ENCODE results near the gene ANGPTL4. TPM values are rescaled to one million over a fixed set of nuclear protein-coding genes. Genes with fewer than 3 reads are reported as not detected.
A peak's percentile ranks its signal among the peaks of the same experiment; 100 is the strongest.

Gene ANGPTL4
- total and polyA plus RNA-seq, 2 of the 13 experiments (the other 11 are each of a cell fraction or from before 2014, with no cell fraction given) = 0.80 to 21.7 TPM

DNA sequence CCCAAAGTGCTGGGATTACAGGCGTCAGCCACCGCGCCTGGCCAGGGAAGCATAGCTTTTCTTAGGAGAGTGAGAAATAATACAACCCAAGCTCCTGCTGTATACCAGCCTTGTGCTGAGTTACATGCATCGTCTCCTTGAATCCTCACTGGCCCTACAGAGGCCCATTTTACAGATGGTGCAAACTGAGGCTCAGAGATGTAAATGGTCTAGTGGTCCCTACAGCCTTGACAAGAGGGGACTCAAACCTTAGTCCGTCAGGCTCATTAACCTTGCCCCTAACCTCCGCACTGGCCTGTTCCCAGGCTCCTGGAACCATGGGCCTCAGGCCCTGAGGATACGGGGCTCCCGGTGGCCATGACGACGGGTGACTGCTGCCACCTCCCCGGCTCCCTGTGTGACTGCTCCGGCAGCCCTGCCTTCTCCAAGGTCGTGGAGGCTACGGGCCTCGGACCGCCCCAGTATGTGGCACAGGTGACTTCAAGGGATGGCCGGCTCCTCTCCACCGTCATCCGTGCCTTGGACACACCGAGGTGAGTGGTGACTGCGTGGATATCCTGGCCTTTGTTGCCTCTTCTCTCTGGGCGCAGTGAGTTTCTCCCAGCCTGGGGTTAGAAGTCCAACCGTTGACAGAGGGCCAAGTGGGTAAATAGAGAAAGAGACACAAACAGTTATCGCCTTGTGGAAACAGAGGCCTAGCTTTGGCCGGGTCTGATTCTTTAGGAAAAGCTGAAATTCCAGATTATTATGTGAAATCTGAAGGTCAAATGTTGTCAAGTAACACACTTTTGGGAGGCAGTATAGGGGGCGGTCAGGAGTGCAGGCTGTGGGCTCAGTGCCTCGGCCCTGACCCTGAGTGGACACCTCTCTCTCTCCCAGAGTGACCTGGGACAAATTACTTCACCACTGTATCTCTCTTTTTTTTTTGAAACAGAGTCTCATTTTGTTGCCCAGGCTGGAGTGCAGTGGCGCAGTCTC lies 57.8 kb downstream of the ANGPTL4 start (continued):
- TF ChIP-seq ZNF260 (CRISPR knock-in tag; IDR thresholded peaks at IDR 0.05; ENCODE audit: borderline replicate concordance, low read depth) = no peak
- no peak for TF ChIP-seq PHF20 (CRISPR knock-in tag; IDR thresholded peaks at IDR 0.05)
- no peak for TF ChIP-seq NCOA1 (CRISPR knock-in tag; IDR thresholded peaks at IDR 0.05)
- no peak for TF ChIP-seq ZNF33A (CRISPR knock-in tag; IDR thresholded peaks at IDR 0.05; ENCODE audit: borderline replicate concordance)
- TF ChIP-seq PAF1 (CRISPR knock-in tag; IDR thresholded peaks at IDR 0.05) = no peak
- TF ChIP-seq THRA (CRISPR knock-in tag; IDR thresholded peaks at IDR 0.05; ENCODE audit: borderline replicate concordance) = peak; percentile 60; the same call in 1 of the 2 replicates
- no peak for TF ChIP-seq SMARCE1 (IDR thresholded peaks at IDR 0.05; ENCODE audit: borderline replicate concordance)
- no peak for TF ChIP-seq ZNF382 (CRISPR knock-in tag; IDR thresholded peaks at IDR 0.05; ENCODE audit: borderline replicate concordance)
- no peak for TF ChIP-seq PHB2 (IDR thresholded peaks at IDR 0.05; ENCODE audit: partially characterized antibody)
- TF ChIP-seq, protein P1, sequence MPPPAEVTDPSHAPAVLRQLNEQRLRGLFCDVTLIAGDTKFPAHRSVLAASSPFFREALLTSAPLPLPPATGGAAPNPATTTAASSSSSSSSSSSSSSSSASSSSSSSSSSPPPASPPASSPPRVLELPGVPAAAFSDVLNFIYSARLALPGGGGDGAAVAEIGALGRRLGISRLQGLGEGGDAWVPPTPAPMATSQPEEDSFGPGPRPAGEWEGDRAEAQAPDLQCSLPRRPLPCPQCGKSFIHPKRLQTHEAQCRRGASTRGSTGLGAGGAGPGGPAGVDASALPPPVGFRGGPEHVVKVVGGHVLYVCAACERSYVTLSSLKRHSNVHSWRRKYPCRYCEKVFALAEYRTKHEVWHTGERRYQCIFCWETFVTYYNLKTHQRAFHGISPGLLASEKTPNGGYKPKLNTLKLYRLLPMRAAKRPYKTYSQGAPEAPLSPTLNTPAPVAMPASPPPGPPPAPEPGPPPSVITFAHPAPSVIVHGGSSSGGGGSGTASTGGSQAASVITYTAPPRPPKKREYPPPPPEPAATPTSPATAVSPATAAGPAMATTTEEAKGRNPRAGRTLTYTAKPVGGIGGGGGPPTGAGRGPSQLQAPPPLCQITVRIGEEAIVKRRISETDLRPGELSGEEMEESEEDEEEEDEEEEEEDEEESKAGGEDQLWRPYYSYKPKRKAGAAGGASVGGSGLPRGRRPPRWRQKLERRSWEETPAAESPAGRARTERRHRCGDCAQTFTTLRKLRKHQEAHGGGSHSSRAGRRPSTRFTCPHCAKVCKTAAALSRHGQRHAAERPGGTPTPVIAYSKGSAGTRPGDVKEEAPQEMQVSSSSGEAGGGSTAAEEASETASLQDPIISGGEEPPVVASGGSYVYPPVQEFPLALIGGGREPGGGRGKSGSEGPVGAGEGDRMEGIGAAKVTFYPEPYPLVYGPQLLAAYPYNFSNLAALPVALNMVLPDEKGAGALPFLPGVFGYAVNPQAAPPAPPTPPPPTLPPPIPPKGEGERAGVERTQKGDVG (CRISPR knock-in tag; IDR thresholded peaks at IDR 0.05; ENCODE audit: borderline replicate concordance) = 0 out of 2 replicates have a peak, but pooled peaks have one; percentile 48
- TF ChIP-seq HINFP (CRISPR knock-in tag; IDR thresholded peaks at IDR 0.05; ENCODE audit: low read depth) = no peak
- no peak for TF ChIP-seq ZNF576 (CRISPR knock-in tag; IDR thresholded peaks at IDR 0.05)
- TF ChIP-seq, protein P2, sequence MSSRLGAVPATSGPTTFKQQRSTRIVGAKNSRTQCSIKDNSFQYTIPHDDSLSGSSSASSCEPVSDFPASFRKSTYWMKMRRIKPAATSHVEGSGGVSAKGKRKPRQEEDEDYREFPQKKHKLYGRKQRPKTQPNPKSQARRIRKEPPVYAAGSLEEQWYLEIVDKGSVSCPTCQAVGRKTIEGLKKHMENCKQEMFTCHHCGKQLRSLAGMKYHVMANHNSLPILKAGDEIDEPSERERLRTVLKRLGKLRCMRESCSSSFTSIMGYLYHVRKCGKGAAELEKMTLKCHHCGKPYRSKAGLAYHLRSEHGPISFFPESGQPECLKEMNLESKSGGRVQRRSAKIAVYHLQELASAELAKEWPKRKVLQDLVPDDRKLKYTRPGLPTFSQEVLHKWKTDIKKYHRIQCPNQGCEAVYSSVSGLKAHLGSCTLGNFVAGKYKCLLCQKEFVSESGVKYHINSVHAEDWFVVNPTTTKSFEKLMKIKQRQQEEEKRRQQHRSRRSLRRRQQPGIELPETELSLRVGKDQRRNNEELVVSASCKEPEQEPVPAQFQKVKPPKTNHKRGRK (CRISPR knock-in tag; IDR thresholded peaks at IDR 0.05) = no peak
- no peak for TF ChIP-seq TCF12 (IDR thresholded peaks at IDR 0.05)
- TF ChIP-seq TCF12 (CRISPR knock-in tag; IDR thresholded peaks at IDR 0.05) = no peak
- 0 out of 2 replicates have a peak, but pooled peaks have one; percentile 22 for TF ChIP-seq ZNF710 (CRISPR knock-in tag; IDR thresholded peaks at IDR 0.05; ENCODE audit: borderline replicate concordance)
- TF ChIP-seq SNRNP70 (IDR thresholded peaks at IDR 0.05; ENCODE audit: low read depth, low read length) = no peak
